Stimulated activated naive CD4-positive, alpha-beta T cell treated with Interleukin-2 at 50 U/mL for 16 hours (primary cell): ENCODE data around the gene DYNLT2.

Experiments used
- DNase-seq: peaks from one replicate; lab custom pipeline; 2025; lab: John Stamatoyannopoulos, UW

DYNLT2 gene

DNA sequence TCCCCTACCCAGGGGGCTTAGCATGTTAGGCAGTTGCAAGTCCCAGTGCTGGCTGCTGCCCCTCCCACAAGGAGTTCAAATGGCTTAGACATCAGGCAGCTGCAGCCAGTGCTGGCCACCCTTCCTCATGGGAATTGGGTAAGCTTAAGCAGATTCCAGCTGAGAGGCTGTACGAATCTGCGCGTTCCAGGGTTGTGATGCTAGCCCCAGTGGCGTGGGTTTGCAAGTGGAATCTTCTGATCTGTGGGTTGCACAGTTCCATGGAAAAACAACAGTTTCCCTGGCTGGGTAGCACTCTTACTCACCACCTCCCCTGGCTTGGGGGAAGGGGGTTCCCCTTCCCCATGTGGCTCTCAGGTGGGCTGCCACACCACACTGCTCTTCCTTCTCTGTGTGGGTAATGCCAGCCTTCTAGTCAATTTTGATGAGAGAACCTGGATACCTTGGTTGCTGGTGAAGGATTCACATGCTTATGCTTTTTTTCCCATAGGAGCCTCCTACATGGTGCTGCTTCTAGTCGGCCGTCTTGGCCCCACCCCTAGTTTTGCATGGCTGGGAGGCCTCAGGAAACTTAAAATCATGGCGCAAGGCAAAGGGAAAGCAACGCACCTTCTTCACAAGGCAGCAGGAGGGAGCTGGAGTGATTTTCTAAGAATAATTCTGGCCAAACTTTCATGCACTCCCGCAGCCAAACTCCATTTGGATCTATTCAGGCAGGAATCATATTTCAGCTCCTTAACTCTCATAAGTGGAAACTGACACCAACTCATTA lies 13.0 kb downstream of the DYNLT2 start:
- DNase-seq: no peak

DNA sequence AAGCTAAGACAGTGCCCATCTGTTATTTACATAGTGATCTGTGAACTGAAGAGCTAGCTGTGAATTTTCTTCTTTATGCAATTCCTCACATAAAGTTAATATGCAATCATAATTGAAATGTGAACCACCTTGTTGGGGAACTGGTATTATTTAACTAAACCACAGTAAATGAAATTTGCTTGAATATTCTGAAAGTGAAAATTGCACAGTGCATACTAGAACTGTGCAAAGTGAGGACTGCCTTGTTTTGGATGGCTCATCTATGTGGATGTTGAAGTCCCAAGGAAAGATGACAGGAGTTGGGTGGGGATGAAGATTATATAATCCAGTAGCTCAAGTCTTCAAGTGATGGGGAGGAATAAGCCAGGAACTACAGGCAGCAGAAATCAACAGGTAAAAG lies 21.4 kb downstream of the DYNLT2 start:
- DNase-seq: no peak

DNA sequence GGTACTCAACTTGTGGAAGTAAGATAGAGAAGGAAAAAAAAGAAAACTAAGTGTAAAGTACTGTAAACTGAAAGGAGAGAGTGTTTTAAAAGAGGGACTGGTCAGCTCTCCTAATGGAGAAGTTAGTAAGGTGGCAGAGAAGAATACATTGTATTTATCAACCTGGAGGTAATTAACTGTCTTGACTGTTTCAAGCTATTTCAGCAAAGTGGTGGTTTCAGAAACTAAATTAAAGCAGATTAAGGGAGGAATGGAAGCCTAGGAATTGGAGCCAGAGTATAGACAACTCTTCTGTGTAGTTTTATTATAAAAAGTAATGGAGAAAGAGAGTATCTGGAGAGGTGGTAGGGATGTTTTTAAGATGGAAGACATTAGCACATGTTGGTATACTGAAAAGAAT lies 24.4 kb downstream of the DYNLT2 start:
- no peak for DNase-seq

- no peak for DNase-seq
Measured at GRCh38 chr6:169726049-169726400, 25.3 kb downstream of the DYNLT2 start.

- no peak for DNase-seq
Measured at GRCh38 chr6:169725125-169726048, 26.0 kb downstream of the DYNLT2 start.

DNA sequence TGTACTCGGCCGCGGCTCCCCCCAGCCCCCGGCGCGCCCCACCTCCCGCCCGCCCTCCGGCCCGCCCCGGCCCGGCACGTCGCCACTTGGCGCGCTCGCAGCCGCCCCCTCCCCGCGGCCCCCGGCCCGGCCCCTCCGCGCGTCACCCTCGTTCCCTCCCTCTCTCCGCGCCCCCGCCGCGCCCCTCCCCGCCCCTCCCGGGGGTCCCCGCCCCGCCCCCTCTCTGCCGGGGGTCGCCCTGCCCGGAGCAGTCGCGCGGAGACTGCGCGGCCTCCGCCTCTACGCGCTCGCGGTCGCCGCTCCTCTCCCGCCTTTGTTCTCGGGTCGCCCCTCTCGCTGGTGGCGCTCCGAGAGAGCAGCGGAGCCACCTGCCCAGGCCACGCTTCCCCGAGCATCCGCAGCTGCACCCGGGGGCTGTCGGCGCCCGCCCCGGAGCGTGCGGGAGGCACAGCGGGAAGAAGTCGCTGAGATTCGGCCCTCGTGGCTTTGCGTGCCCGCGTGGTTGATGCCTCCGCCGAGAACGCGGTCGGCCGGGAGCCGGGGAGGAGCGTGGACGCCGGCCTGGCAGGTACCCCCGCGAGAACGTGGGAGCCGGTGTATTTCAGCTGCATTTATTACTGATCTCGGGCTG lies 26.8 kb downstream of the DYNLT2 start, which contains the start of gene PHF10:
PHF10 (minus strand) TSS at position 7 of the 631 bp plus-strand sequence. CDS start 569 bp downstream, outside the sequence.
- peak; percentile 72 for DNase-seq

DNA sequence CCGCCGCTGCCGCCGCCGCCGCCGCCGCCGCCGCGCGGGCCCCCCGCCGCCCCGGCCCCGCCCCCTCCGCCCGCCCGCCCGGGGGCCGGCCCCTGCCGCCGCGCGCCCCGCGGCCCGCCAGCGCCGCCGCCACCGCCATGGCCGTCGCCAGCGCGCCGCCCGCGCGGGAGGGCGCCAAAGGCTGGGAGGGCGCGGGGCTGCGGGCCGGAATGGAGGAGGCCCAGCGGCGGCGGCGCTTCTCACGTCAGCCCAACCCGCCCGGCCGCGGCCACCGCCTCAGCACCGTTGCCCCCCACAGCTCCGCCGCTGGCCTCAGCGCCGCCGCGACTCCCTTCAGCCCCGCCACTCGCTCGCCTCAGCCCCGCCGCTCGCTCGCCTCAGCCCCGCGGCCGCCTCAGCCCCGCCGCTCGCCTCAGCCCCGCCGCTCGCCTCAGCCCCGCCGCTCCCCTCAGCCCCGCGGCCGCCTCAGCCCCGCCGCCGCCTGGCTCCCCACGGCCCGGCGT lies 27.3 kb downstream of the DYNLT2 start:
- peak; percentile 37 for DNase-seq

DNA sequence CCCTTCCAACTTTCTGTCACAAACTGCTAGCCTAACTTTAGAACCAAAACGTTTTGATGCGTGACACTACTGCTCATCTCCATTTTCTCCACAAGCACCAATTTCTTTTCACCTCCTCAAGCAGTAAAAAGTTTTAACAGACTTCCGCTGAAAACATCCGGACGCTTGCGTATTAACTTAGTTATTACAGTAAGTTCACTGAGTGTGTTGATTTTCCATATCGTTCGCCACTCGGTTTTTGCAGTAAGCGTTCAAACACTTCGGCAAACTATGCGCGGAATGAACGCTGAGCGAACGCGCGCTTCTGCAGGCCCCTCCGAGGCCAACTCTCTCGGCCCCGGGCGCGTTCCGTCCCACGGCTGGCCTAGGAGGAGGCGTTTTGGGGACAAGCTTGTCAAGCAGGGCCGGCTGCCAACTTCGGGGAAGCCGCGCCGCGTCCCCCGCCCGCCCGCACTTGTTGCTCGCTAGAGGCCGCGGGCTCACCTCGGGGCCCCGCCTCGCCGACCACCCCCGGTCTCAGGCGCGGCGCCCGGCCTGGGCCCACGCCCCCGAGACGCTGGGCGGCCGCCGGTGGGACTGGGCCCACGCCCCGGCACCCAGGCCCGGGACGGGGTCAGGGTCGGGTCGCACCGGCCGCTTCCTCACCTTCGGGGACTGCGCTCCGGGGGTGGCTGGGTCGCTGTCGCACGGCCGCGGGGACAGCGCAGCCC lies 28.0 kb downstream of the DYNLT2 start:
- DNase-seq: peak; percentile 64

DNA sequence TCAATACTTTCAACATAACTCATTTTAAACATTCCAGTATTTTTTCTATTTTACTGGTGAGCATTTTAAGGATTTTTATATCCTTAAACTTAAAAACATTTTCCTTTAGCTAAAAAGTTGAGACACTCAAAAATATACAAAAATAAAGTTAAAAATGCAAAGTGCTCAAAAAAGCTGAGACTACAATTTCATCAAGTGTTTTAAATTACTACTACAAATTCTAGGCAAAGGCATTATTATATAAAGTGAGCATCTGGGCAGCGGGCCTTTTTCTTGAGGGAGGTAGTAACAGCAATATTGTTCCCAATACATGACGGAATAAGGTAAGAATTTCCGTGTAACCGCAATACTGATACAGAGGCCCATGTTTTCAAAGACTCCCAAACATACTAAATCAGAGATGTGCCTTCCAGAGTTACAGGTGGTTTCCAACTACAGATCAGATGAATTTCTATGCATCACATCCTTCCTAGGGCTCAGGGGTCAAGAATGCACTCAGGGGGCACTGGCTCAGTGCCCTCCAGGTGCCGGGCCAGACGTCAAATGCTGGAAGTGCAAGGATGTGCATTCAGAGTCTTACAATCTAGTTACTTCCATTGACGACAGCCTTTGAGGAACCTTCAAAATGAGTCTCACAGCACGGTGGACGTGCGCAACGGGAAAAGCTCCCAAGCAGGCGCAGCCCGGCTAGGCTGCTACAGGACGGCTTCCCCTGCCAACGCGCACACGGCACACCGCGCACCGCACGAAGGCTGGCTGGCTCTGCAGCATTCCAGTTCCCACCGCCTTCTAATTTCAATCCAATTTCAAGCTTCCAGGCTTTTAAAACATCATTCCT lies 28.8 kb downstream of the DYNLT2 start:
- peak; percentile 22 for DNase-seq

- no peak for DNase-seq
Measured at GRCh38 chr6:169720207-169720855, 31.0 kb downstream of the DYNLT2 start.

GRCh38 chr6:169719117-169719516 lies 32.3 kb downstream of the DYNLT2 start:
- no peak for DNase-seq

DNA sequence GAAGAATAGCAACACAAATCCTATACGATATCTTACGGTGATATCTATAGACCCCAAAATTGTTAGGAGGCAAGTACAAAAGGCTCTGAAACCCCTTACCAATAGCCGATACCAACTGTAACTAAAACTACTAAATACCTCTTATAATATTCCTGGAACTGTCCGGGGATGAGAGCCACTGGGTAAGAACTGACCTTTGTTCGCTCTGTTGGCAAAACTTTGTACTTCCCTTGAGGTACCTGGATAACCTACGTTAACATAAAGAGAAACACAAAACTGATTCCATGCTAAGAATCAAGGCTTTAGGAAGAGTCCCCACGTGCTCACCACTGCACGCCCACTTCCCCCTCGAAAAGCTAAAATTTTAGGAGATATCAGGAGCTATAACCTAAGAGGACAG lies 36.8 kb downstream of the DYNLT2 start:
- no peak for DNase-seq

GRCh38 chr6:169714178-169714577 lies 37.2 kb downstream of the DYNLT2 start:
- no peak for DNase-seq

DNA sequence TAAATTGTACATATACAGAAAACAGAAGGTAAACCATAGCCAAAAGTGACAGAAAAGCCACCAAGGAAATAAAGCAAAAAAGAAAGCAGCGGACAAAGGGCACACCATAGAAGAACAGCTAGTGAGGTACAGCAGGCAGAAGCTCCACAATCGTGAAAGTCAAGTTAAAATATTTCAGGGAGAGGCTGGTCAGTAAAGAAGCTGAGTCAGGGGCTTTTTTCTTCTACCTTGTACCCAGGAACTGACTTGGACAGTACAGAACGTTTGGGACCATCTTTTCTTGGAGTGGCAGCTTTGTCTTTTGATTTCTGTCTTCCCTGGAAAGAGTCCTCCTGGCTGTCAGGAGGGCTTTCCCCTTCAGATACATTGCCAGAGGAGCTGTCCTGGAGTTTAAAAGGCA lies 41.4 kb downstream of the DYNLT2 start:
- DNase-seq: no peak

GRCh38 chr6:169709293-169709692 lies 42.1 kb downstream of the DYNLT2 start:
- DNase-seq: no peak

- no peak for DNase-seq
Measured at GRCh38 chr6:169707772-169708171, 43.6 kb downstream of the DYNLT2 start.

DNA sequence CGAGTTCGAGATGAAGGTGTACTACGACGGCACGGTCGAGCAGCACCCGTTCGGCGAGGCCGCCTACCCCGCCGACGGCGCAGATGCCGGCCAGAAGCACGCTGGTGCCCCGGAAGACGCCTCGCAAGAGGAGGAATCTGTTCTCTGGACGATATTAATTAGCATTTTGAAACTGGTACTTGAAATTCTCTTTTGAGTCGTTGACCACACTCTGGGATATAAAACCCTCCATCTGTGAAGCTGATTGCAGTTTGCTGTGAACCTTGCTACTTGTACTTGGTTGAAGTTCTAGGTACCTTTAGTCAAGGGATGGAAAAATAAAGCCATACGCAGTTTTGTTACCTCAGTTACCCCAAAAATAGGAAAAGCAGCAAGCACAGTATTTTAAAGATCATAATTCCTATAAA lies 48.5 kb downstream of the DYNLT2 start:
- no peak for DNase-seq

GRCh38 chr6:169701954-169702839 lies 49.2 kb downstream of the DYNLT2 start, which contains the start of the genes C6orf120 and WDR27:
TSS of gene C6orf120 (plus strand) at chr6:169702126. CDS start at chr6:169702460, 334 bp downstream.
TSS of gene WDR27 (minus strand) at chr6:169702029. CDS start at chr6:169689005, 13,024 bp downstream.
- DNase-seq: peak; percentile 99
